ENCODE measurements around the gene NTM.

The NTM gene

GRCh38 chr11:131866535-131867400 is 496.4 kb downstream of the NTM start:
- DNase-seq (ENCODE audit: low read depth), result no peak

- no peak for DNase-seq (ENCODE audit: low read depth)
These were observed 497.2 kb downstream of the NTM start for GRCh38 chr11:131867457-131868257.

- DNase-seq (ENCODE audit: low read depth), result no peak
These were observed 498.5 kb downstream of the NTM start for GRCh38 chr11:131868629-131869507.

GRCh38 chr11:131870305-131870704 is 499.9 kb downstream of the NTM start:
- DNase-seq (ENCODE audit: low read depth), result no peak

GRCh38 chr11:131871006-131871405 is 500.6 kb downstream of the NTM start:
- DNase-seq (ENCODE audit: low read depth), result no peak

GRCh38 chr11:131874070-131874469 is 503.7 kb downstream of the NTM start:
- DNase-seq (ENCODE audit: low read depth), result no peak

GRCh38 chr11:131875611-131876010 is 505.2 kb downstream of the NTM start:
- DNase-seq (ENCODE audit: low read depth), result no peak

GRCh38 chr11:131877246-131877942 is 507.0 kb downstream of the NTM start:
- no peak for DNase-seq (ENCODE audit: low read depth)

GRCh38 chr11:131880316-131880715 is 509.9 kb downstream of the NTM start:
- DNase-seq (ENCODE audit: low read depth), result no peak

- DNase-seq (ENCODE audit: low read depth), result no peak
These were observed 510.6 kb downstream of the NTM start for GRCh38 chr11:131880976-131881375.

- DNase-seq (ENCODE audit: low read depth), result no peak
These were observed 512.9 kb downstream of the NTM start for GRCh38 chr11:131883332-131883731.

GRCh38 chr11:131884461-131885073 is 514.2 kb downstream of the NTM start:
- no peak for DNase-seq (ENCODE audit: low read depth)

GRCh38 chr11:131885431-131885830 is 515.0 kb downstream of the NTM start:
- DNase-seq (ENCODE audit: low read depth), result no peak

- no peak for DNase-seq (ENCODE audit: low read depth)
These were observed 515.8 kb downstream of the NTM start for GRCh38 chr11:131886201-131886600.

- no peak for DNase-seq (ENCODE audit: low read depth)
These were observed 517.9 kb downstream of the NTM start for GRCh38 chr11:131888230-131888855.

- no peak for DNase-seq (ENCODE audit: low read depth)
These were observed 518.7 kb downstream of the NTM start for GRCh38 chr11:131889146-131889577.

GRCh38 chr11:131889760-131890581 is 519.6 kb downstream of the NTM start:
- no peak for DNase-seq (ENCODE audit: low read depth)

- no peak for DNase-seq (ENCODE audit: low read depth)
These were observed 522.9 kb downstream of the NTM start for GRCh38 chr11:131893103-131893890.

- no peak for DNase-seq (ENCODE audit: low read depth)
These were observed 523.6 kb downstream of the NTM start for GRCh38 chr11:131893988-131894387.

Measured in stimulated activated CD8-positive, alpha-beta memory T cell treated with anti-CD3 and anti-CD28 coated beads, Interleukin-15, amount 100 ng/mL, for 24 hours (primary cell).